SU-DHL-6 (cell line): ENCODE measurements around the gene FXR1.

ENCODE experiments used
- EZH2phosphoT487 ChIP-seq: fragments of 200-600 bp; sonication (generic), shearing (Covaris generic); conservative IDR thresholded peaks from 2 replicates; pipeline ENCODE4 v1.6.1; 2018; ENCODE audit warnings: mild to moderate bottlenecking, antibody characterized with exemption, low read length, moderate library complexity, mixed read lengths
- TF ChIP-seq, protein P1 (sequence below): fragments of 200-600 bp; sonication (generic); IDR thresholded peaks from one replicate; pipeline ENCODE4 v1.5.1; 2017; ENCODE audit warnings: antibody characterized with exemption, mild to moderate bottlenecking, low read length, moderate library complexity; ENCODE audit not compliant: insufficient read depth, poor library complexity, severe bottlenecking

DNA sequence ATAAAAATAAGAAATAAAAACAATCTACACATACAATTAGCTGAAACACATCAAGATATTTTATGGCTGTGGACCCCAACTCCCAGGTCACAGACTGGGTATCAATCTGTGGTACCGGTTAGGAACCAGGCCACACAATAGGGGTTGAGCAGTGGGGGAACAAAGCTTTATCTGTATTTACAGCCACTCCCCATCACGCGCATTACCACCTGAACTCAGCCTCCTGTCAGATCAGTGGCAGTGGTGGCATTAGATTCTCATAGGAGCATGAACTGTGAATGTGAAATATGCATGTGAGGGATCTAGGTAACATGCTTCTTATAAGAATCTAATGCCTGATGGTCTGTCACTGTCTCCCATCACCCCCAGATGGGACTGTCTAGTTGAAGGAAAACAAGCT lies 94.8 kb downstream of the FXR1 start:
- TF ChIP-seq, protein P1, sequence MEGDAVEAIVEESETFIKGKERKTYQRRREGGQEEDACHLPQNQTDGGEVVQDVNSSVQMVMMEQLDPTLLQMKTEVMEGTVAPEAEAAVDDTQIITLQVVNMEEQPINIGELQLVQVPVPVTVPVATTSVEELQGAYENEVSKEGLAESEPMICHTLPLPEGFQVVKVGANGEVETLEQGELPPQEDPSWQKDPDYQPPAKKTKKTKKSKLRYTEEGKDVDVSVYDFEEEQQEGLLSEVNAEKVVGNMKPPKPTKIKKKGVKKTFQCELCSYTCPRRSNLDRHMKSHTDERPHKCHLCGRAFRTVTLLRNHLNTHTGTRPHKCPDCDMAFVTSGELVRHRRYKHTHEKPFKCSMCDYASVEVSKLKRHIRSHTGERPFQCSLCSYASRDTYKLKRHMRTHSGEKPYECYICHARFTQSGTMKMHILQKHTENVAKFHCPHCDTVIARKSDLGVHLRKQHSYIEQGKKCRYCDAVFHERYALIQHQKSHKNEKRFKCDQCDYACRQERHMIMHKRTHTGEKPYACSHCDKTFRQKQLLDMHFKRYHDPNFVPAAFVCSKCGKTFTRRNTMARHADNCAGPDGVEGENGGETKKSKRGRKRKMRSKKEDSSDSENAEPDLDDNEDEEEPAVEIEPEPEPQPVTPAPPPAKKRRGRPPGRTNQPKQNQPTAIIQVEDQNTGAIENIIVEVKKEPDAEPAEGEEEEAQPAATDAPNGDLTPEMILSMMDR, result no peak
- TF ChIP-seq EZH2phosphoT487, result no peak
